Spleen (tissue), 11 donors: ENCODE results near the gene DAB1. TPM values are rescaled to one million over a fixed set of nuclear protein-coding genes. Genes with fewer than 3 reads are reported as not detected.
A peak's percentile ranks its signal among the peaks of the same experiment; 100 is the strongest.

Experiments used
- DNase-seq: peaks from one replicate; pipeline ENCODE4 v3.0.0-alpha.2; 2020
- H3K27ac ChIP-seq, 8 donors: fragments of 200-600 bp; sonication (generic) in 7 of 8; 1 replicate in 4 of 8; 2 replicates in 4 of 8; pipeline versions ENCODE4 v1.5.0 to v1.8.0; 2016 to 2021; ENCODE audit warnings: inconsistent platforms in 4 of 8, mild to moderate bottlenecking in 4 of 8, moderate library complexity in 1 of 8
- H3K27me3 ChIP-seq, 7 donors: fragments of 200-600 bp; sonication (generic) in 6 of 7; replicated peaks in 1 of 7; 1 replicate in 4 of 7; 2 replicates in 3 of 7; pipeline versions ENCODE4 v1.5.0 to v1.8.0; 2016 to 2021; ENCODE audit warnings: inconsistent platforms in 3 of 7, mild to moderate bottlenecking in 1 of 7
- H3K36me3 ChIP-seq, 6 donors: fragments of 200-600 bp; sonication (generic) in 5 of 6; 1 replicate in 4 of 6; 2 replicates in 2 of 6; pipeline versions ENCODE4 v1.5.0 to v1.8.0; 2016 to 2021; ENCODE audit warnings: inconsistent platforms in 2 of 6
- H3K4me1 ChIP-seq, 6 donors: fragments of 200-600 bp; sonication (generic) in 5 of 6; 1 replicate in 3 of 6; 2 replicates in 3 of 6; pipeline versions ENCODE4 v1.5.0 to v1.8.0; 2016 to 2021; ENCODE audit warnings: inconsistent platforms in 3 of 6
- H3K4me3 ChIP-seq, 8 donors: fragments of 200-600 bp; sonication (generic) in 7 of 8; 1 replicate in 4 of 8; 2 replicates in 4 of 8; pipeline versions ENCODE4 v1.5.0 to v1.8.0; 2016 to 2021; ENCODE audit warnings: inconsistent platforms in 4 of 8, mild to moderate bottlenecking in 4 of 8, moderate library complexity in 2 of 8
- H3K9me3 ChIP-seq, 8 donors: fragments of 200-600 bp; sonication (generic) in 7 of 8; 1 replicate in 4 of 8; 2 replicates in 4 of 8; pipeline versions ENCODE4 v1.5.0 to v1.8.0; 2016 to 2021; ENCODE audit warnings: inconsistent platforms in 4 of 8
- POLR2A ChIP-seq, 3 donors: fragments of 450-650 bp; IDR thresholded peaks; one replicate each; pipeline ENCODE4 v1.5.1; 2017; ENCODE audit warnings: antibody characterized with exemption in 3 of 3, mild to moderate bottlenecking in 1 of 3
- POLR2AphosphoS5 ChIP-seq, 3 donors: sonication (generic); formaldehyde crosslinking; IDR thresholded peaks; one replicate each; pipeline ENCODE4 v1.5.1; 2017; ENCODE audit warnings: antibody characterized with exemption in 3 of 3
- WGBS, 5 donors: extraction: QIAGEN DNeasy Blood & Tissue Kit in 3 of 5; methylation state at CpG; one replicate each; pipeline versions ENCODE4 v1.1.5 to v1.1.7; 2013 to 2018; 5-methylcytosine and 5-hydroxymethylcytosine counted together
- intact Hi-C: fragments of 100-400 bp; cut with DNase I; formaldehyde crosslinking; loops from one replicate; pipeline ENCODE4 v1.15.0; 2023; ENCODE audit warnings: low total_unique reads
- polyA plus RNA-seq, 3 donors: library from polyadenylated mRNA; stranded (reverse); fragments of 200-250 nt; gene quantifications; one replicate each; pipeline ENCODE4 v1.2.1, GENCODE V29; 2013
- total RNA-seq, 7 donors: library from RNA; depleted of rRNA in 3 of 7; stranded (reverse); fragments of >200 nt in 3 of 7; fragmentation: NEBNext Ultra II Directional in 4 of 7; extraction: Animal tissue kit (Norgen Biotek cat#: 25700) in 4 of 7; gene quantifications; one replicate each; pipeline versions ENCODE4 v1.1.0 to v1.2.1, GENCODE V29; 2016 to 2021
- TF ChIP-seq, protein P1 (sequence below), 11 experiments: fragments of 200-600 bp in 7 of 11; fragments of 450-650 bp in 4 of 11; sonication (generic) in 4 of 11; IDR thresholded peaks in 8 of 11; conservative IDR thresholded peaks in 3 of 11; 1 replicate in 7 of 11; 2 replicates in 4 of 11; pipeline versions ENCODE4 v1.4.0 to v1.8.0; 2016 to 2021; ENCODE audit warnings: antibody characterized with exemption in 11 of 11, inconsistent platforms in 4 of 11, mild to moderate bottlenecking in 1 of 11
- donor health status: healthy with polysubstance abuse.
- donor health status: DM: no; HTN: no; CAD: no; lungs with moderate emphysema.
- donor health status: DM: no; HTN: no; CAD: no.
- donor health status: Bipolar disorder and iron deficiency.
- donor health status: healthy.
- donor health status: DM: no; HTN: no; CAD: no.
- donor health status: DM: yes; HTN: yes; CAD: no.

Gene DAB1
- total and polyA plus RNA-seq, 10 donors, result 0.03 to 0.70 (median 0.26) TPM; not detected in 1

DNA sequence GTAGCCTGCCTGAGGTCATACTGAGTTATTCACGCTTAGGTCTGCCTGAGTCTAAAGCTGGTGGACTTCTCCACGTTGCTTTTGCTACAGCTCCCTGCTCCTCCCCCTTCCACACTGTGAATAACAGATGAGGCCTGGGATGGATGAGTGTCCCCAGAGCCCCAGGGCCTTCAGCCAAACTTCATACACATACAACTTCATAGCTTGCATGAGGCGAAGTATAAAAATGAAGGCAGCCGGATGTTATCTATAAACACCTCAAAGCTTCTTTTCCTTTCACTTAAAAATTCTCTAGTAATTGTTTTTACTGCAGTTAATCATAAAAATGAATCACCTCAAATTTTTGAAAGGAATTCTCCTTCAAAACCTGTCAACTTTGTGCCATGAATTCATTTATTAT, 70.2 kb downstream of the DAB1 start:
- H3K36me3 ChIP-seq, result no peaks in the 10 kb centered on the region
- DNase-seq, result no peak
- no peak overlapping the region for H3K4me3 ChIP-seq
- no peak overlapping the region for H3K27ac ChIP-seq
- TF ChIP-seq, protein P1, sequence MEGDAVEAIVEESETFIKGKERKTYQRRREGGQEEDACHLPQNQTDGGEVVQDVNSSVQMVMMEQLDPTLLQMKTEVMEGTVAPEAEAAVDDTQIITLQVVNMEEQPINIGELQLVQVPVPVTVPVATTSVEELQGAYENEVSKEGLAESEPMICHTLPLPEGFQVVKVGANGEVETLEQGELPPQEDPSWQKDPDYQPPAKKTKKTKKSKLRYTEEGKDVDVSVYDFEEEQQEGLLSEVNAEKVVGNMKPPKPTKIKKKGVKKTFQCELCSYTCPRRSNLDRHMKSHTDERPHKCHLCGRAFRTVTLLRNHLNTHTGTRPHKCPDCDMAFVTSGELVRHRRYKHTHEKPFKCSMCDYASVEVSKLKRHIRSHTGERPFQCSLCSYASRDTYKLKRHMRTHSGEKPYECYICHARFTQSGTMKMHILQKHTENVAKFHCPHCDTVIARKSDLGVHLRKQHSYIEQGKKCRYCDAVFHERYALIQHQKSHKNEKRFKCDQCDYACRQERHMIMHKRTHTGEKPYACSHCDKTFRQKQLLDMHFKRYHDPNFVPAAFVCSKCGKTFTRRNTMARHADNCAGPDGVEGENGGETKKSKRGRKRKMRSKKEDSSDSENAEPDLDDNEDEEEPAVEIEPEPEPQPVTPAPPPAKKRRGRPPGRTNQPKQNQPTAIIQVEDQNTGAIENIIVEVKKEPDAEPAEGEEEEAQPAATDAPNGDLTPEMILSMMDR (IDR thresholded peaks at IDR 0.05 in 8 of 11, conservative IDR thresholded peaks at IDR 0.05 in 3 of 11), result no peak
- TF ChIP-seq POLR2AphosphoS5 (IDR thresholded peaks at IDR 0.05) (no peak), POLR2A (IDR thresholded peaks at IDR 0.05) (no peak)
- peaks cover 0 to 12% (median 3%) of the 10 kb centered on the region in 8 donors for H3K9me3 ChIP-seq
- intact Hi-C loops, result no loop called here
- no peaks in the 10 kb centered on the region for H3K4me1 ChIP-seq
- 86 to 88% (median 86%) methylated on average over 4 of the region's 4 CpGs for WGBS, 5 donors
- no peaks in the 10 kb centered on the region for H3K27me3 ChIP-seq

DNA sequence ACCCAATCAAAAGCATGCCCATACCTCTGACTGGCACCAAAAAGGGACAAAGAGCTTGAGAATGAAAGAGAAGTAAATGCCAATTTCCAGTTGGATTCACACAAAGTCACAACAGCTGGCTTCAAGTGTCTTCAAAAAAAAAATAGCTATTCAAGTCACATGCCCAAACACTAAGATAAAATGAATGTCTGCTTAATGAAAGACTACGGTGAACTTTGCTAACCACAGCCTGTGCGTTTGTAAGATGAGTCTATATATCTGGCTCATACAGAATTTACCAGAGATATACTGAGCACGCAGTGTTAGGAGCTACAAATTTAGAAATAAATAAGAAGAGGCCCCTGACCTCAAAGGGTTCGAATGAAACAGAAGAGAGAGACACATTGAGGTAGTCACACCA, 73.2 kb downstream of the DAB1 start:
- 65 to 82% (median 69%) methylated on average over 4 of the region's 4 CpGs for WGBS, 5 donors
- Histone ChIP-seq H3K4me3 (no peak overlapping the region), H3K27me3 (no peaks in the 10 kb centered on the region), H3K27ac (no peak overlapping the region), H3K4me1 (no peaks in the 10 kb centered on the region), H3K36me3 (no peaks in the 10 kb centered on the region), H3K9me3 (no peaks in the 10 kb centered on the region)
- intact Hi-C loops, result no loop called here
- no peak for TF ChIP-seq POLR2AphosphoS5 (IDR thresholded peaks at IDR 0.05)
- TF ChIP-seq, protein P1 (IDR thresholded peaks at IDR 0.05 in 8 of 11, conservative IDR thresholded peaks at IDR 0.05 in 3 of 11), result no peak
- TF ChIP-seq POLR2A (IDR thresholded peaks at IDR 0.05), result no peak
- DNase-seq, result no peak

DNA sequence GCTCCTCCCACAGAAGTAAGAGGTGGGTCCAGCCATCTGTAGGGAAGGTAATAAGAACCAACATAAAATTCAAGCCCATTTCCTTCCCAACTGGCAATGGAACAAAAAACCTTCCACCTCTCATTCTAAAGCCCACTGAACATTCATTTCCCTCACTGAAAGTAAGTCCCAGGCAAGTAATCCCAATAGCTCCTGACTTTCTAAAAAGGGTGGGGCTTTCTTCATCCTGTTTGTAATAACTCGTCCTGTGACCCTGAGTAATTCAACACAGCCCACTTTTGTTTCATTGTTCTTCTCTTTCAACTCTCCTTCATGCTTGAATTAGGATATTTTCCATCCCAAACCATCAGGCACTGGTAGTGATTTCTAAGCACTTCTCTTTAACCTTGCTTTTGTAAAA, 74.9 kb downstream of the DAB1 start:
- intact Hi-C loops, result no loop called here
- H3K27ac ChIP-seq, result peak overlapping the region in 6 of 8 donors; percentile 9 to 49 (median 32)
- WGBS, 5 donors, result 38 to 71% (median 53%) methylated on average over 1 of the region's 1 CpG

DNA sequence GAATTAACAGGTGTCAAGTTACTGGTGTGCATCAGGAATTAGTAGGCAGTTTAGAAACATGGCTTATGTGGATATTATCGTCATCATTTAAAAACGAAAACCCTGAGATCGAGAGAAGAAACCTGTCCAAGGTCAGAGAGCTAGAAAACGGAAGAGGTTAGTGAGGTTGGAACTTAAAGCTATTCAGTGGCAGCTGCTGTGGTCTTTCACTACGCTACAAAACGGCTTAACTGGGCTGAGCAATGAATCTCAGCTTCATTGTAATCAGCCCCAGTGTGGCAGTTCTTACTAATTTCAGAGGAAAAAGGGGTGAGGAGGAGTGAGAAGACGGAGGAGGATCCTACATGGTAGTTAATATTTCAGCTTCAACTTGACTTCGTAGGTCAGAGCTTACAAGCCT, 77.9 kb downstream of the DAB1 start:
- WGBS, 5 donors, result 61 to 83% (median 80%) methylated on average over 8 of the region's 8 CpGs

More for the DNA sequence above, 74.9 kb downstream of the DAB1 start:
- no peaks in the 10 kb centered on the region for H3K27me3 ChIP-seq
- no peak for DNase-seq
- H3K4me1 ChIP-seq, result no peaks in the 10 kb centered on the region
- H3K4me3 ChIP-seq, result no peak overlapping the region
- no peaks in the 10 kb centered on the region for H3K9me3 ChIP-seq
- TF ChIP-seq POLR2AphosphoS5 (IDR thresholded peaks at IDR 0.05) (no peak), POLR2A (IDR thresholded peaks at IDR 0.05) (no peak)
- TF ChIP-seq, protein P1 (IDR thresholded peaks at IDR 0.05 in 8 of 11, conservative IDR thresholded peaks at IDR 0.05 in 3 of 11), result no peak
- H3K36me3 ChIP-seq, result no peaks in the 10 kb centered on the region

More for the DNA sequence above, 77.9 kb downstream of the DAB1 start:
- DNase-seq, result no peak
- H3K27me3 ChIP-seq, result no peaks in the 10 kb centered on the region
- H3K4me3 ChIP-seq, result no peak overlapping the region
- no peak overlapping the region for H3K27ac ChIP-seq
- TF ChIP-seq POLR2A (IDR thresholded peaks at IDR 0.05), result no peak
- TF ChIP-seq, protein P1 (IDR thresholded peaks at IDR 0.05 in 8 of 11, conservative IDR thresholded peaks at IDR 0.05 in 3 of 11), result no peak
- no peak for TF ChIP-seq POLR2AphosphoS5 (IDR thresholded peaks at IDR 0.05)
- no peaks in the 10 kb centered on the region for H3K36me3 ChIP-seq
- no peaks in the 10 kb centered on the region for H3K9me3 ChIP-seq
- no peaks in the 10 kb centered on the region for H3K4me1 ChIP-seq
- intact Hi-C loops, result no loop called here
